Thoracic aorta (tissue), 2 donors: ENCODE data around the gene ADAMTS17. TPM values are rescaled to one million over a fixed set of nuclear protein-coding genes. Genes with fewer than 3 reads are reported as not detected.

Experiments used
- ATAC-seq: fragments of 150-250 bp; one replicate; pipeline ENCODE4 v1.8.0; 2017; ENCODE audit warnings: low read depth; ENCODE audit not compliant: insufficient number of reproducible peaks, low FRiP score
- DNase-seq: peaks from one replicate; pipeline ENCODE4 v3.0.0-alpha.2; 2020; ENCODE audit warnings: low spot score
- H3K27ac ChIP-seq, 2 donors: fragments of 200-600 bp; sonication (generic); 1 replicate in 1 of 2; 2 replicates in 1 of 2; pipeline ENCODE4 v1.5.1; 2016; ENCODE audit warnings: mild to moderate bottlenecking in 2 of 2, moderate library complexity in 2 of 2
- H3K27me3 ChIP-seq: fragments of 200-600 bp; sonication (generic); replicated peaks from 2 replicates; pipeline ENCODE4 v1.6.0; 2016; ENCODE audit warnings: mild to moderate bottlenecking; ENCODE audit not compliant: insufficient read depth
- H3K36me3 ChIP-seq: fragments of 200-600 bp; sonication (generic); one replicate; pipeline ENCODE4 v1.5.1; 2016
- H3K4me1 ChIP-seq, 2 donors: fragments of 200-600 bp; sonication (generic); 1 replicate in 1 of 2; 2 replicates in 1 of 2; pipeline versions ENCODE4 v1.5.1 to v1.6.0; 2016; ENCODE audit warnings: low read depth in 2 of 2, mild to moderate bottlenecking in 1 of 2; ENCODE audit not compliant: control insufficient read depth in 1 of 2
- H3K4me3 ChIP-seq: fragments of 200-600 bp; sonication (generic); 2 replicates; pipeline ENCODE4 v1.5.1; 2016; ENCODE audit warnings: mild to moderate bottlenecking
- H3K9me3 ChIP-seq: fragments of 200-600 bp; sonication (generic); 2 replicates; pipeline ENCODE4 v1.5.1; 2016
- CTCF ChIP-seq: fragments of 200-600 bp; sonication (generic); IDR thresholded peaks from one replicate; pipeline ENCODE4 v1.5.1; 2019; ENCODE audit warnings: antibody characterized with exemption
- total RNA-seq, 2 donors: library from RNA; depleted of rRNA; stranded (reverse); fragments of >200 nt; gene quantifications; one replicate each; pipeline versions ENCODE4 v1.1.0 to v1.2.3, GENCODE V29; 2016

Gene ADAMTS17
- total RNA-seq, 2 donors from 2014 or later = 2.8 to 8.1 TPM

- DNase-seq (no peak), ATAC-seq (no peak)
- H3K9me3 ChIP-seq = no peaks in the 10 kb centered on the region
- H3K27ac ChIP-seq = no peak overlapping the region
- no peaks in the 10 kb centered on the region for H3K36me3 ChIP-seq
- peaks cover 0 to 20% of the 10 kb centered on the region in 2 donors for H3K4me1 ChIP-seq
- no peak overlapping the region for H3K4me3 ChIP-seq
- no peak for TF ChIP-seq CTCF
- H3K27me3 ChIP-seq = no peaks in the 10 kb centered on the region
Observed at GRCh38 chr15:100101426-100102089, 240.2 kb downstream of the ADAMTS17 start.

GRCh38 chr15:100100926-100101325 is 240.8 kb downstream of the ADAMTS17 start:
- no peak overlapping the region for H3K4me3 ChIP-seq
- no peak for TF ChIP-seq CTCF
- H3K27ac ChIP-seq = no peak overlapping the region
- no peaks in the 10 kb centered on the region for H3K27me3 ChIP-seq
- H3K9me3 ChIP-seq = no peaks in the 10 kb centered on the region
- ATAC-seq (no peak), DNase-seq (no peak)
- peaks cover 0 to 16% of the 10 kb centered on the region in 2 donors for H3K4me1 ChIP-seq
- H3K36me3 ChIP-seq = no peaks in the 10 kb centered on the region

GRCh38 chr15:100099976-100100375 is 241.8 kb downstream of the ADAMTS17 start:
- no peaks in the 10 kb centered on the region for H3K36me3 ChIP-seq
- H3K4me3 ChIP-seq = no peak overlapping the region
- H3K27ac ChIP-seq = no peak overlapping the region
- DNase-seq (no peak), ATAC-seq (no peak)
- no peaks in the 10 kb centered on the region for H3K27me3 ChIP-seq
- peaks cover 0 to 16% of the 10 kb centered on the region in 2 donors for H3K4me1 ChIP-seq
- H3K9me3 ChIP-seq = no peaks in the 10 kb centered on the region
- TF ChIP-seq CTCF = no peak

- Histone ChIP-seq H3K36me3 (no peaks in the 10 kb centered on the region), H3K9me3 (no peaks in the 10 kb centered on the region), H3K27ac (no peak overlapping the region), H3K27me3 (no peaks in the 10 kb centered on the region), H3K4me3 (no peak overlapping the region), H3K4me1 (peaks cover 0 to 16% of the 10 kb centered on the region in 2 donors)
- TF ChIP-seq CTCF = no peak
- DNase-seq (no peak), ATAC-seq (no peak)
Observed at GRCh38 chr15:100098705-100099104, 243.1 kb downstream of the ADAMTS17 start.

GRCh38 chr15:100097342-100098127 is 244.2 kb downstream of the ADAMTS17 start:
- Histone ChIP-seq H3K27me3 (no peaks in the 10 kb centered on the region), H3K27ac (no peak overlapping the region), H3K4me1 (peaks cover 0 to 15% of the 10 kb centered on the region in 2 donors), H3K36me3 (no peaks in the 10 kb centered on the region), H3K4me3 (no peak overlapping the region), H3K9me3 (no peaks in the 10 kb centered on the region)
- TF ChIP-seq CTCF = no peak
- ATAC-seq (no peak), DNase-seq (no peak)
